Uterus (tissue), 4 donors: ENCODE data around the gene DDT. TPM values are rescaled to one million over a fixed set of nuclear protein-coding genes. Genes with fewer than 3 reads are reported as not detected.
"Not testable (repeated sequence)": the region's sequence is repeated elsewhere in the genome, so short reads cannot be mapped to it uniquely, and the experiment has no call there.

Experiments
- DNase-seq, 2 donors: peaks; one replicate each; pipeline ENCODE4 v3.0.0-alpha.2; 2019 to 2020
- H3K27ac ChIP-seq, 2 donors: fragments of 200-600 bp; sonication (generic); 1 replicate in 1 of 2; 2 replicates in 1 of 2; pipeline ENCODE4 v1.5.1; 2016 to 2018
- H3K27me3 ChIP-seq, 2 donors: fragments of 200-600 bp; sonication (generic); one replicate each; pipeline ENCODE4 v1.5.1; 2018 to 2019; ENCODE audit warnings: control low read depth in 1 of 2
- H3K36me3 ChIP-seq, 2 donors: fragments of 200-600 bp; sonication (generic); one replicate each; pipeline ENCODE4 v1.5.1; 2019; ENCODE audit warnings: control low read depth in 1 of 2
- H3K4me1 ChIP-seq, 2 donors: fragments of 200-600 bp; sonication (generic); one replicate each; pipeline ENCODE4 v1.5.1; 2018 to 2019; ENCODE audit warnings: control low read depth in 1 of 2
- H3K4me3 ChIP-seq, 2 donors: fragments of 200-600 bp; sonication (generic); 1 replicate in 1 of 2; 2 replicates in 1 of 2; pipeline ENCODE4 v1.5.1; 2018 to 2019; ENCODE audit warnings: mild to moderate bottlenecking in 1 of 2
- H3K9me3 ChIP-seq, 2 donors: fragments of 200-600 bp; sonication (generic); one replicate each; pipeline ENCODE4 v1.5.1; 2019; ENCODE audit warnings: control low read depth in 1 of 2
- POLR2A ChIP-seq, 2 donors: fragments of 450-650 bp; IDR thresholded peaks; one replicate each; pipeline ENCODE4 v1.6.1; 2016; ENCODE audit warnings: antibody characterized with exemption in 2 of 2, mild to moderate bottlenecking in 1 of 2, moderate library complexity in 1 of 2
- intact Hi-C: fragments of 100-400 bp; cut with DNase I; formaldehyde crosslinking; loops from one replicate; pipeline ENCODE4 v1.15.1; 2023; ENCODE audit warnings: low total_unique reads
- total RNA-seq, 4 donors: library from RNA; depleted of rRNA in 3 of 4; stranded (reverse); fragments of >200 nt in 3 of 4; gene quantifications; one replicate each; pipeline versions ENCODE4 v1.1.0 to v1.2.4, GENCODE V29; 2014 to 2023
- TF ChIP-seq, protein P1 (sequence below), 4 experiments: fragments of 200-600 bp in 2 of 4; fragments of 450-650 bp in 2 of 4; sonication (generic) in 2 of 4; IDR thresholded peaks; one replicate each; pipeline ENCODE4 v1.5.1; 2016 to 2019; ENCODE audit warnings: antibody characterized with exemption in 4 of 4, mild to moderate bottlenecking in 2 of 4, moderate library complexity in 1 of 4
- donor health status: DM: yes; HTN: yes; CAD: no.

Gene DDT
- total RNA-seq, 4 donors from 2014 or later: 26.5 to 58.7 (median 48.0) TPM

DNA sequence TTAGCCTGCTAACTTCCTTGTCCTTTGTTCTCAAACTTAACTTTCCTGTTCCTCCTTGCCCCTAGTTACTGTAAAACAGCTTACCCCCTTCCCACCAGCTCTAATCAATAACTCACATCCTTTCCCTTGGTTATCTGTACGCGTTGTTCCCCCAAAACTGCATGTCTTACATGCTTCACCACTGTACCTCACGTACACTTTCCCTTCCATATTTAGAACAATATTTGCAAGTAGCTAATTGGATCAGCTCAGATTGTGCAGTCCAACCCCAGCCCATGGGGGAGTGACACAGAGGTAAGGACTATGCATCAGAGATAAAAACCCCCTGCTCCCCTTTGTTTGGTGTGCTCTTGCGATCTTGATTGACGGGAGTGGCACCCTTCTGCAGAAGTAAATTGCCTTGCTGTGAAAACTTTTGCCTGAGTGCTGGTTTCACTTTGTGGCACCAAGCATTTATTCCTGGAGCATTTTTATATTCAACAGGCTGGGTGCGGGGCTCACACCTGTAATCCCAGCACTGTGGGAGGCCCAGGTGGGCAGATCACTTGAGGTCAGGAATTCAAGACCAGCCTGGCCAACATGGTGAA is 49.1 kb downstream of the DDT start:
- DNase-seq: no peak
- no peak for TF ChIP-seq POLR2A (IDR thresholded peaks at IDR 0.05)
- TF ChIP-seq, protein P1, sequence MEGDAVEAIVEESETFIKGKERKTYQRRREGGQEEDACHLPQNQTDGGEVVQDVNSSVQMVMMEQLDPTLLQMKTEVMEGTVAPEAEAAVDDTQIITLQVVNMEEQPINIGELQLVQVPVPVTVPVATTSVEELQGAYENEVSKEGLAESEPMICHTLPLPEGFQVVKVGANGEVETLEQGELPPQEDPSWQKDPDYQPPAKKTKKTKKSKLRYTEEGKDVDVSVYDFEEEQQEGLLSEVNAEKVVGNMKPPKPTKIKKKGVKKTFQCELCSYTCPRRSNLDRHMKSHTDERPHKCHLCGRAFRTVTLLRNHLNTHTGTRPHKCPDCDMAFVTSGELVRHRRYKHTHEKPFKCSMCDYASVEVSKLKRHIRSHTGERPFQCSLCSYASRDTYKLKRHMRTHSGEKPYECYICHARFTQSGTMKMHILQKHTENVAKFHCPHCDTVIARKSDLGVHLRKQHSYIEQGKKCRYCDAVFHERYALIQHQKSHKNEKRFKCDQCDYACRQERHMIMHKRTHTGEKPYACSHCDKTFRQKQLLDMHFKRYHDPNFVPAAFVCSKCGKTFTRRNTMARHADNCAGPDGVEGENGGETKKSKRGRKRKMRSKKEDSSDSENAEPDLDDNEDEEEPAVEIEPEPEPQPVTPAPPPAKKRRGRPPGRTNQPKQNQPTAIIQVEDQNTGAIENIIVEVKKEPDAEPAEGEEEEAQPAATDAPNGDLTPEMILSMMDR (IDR thresholded peaks at IDR 0.05): no peak
- H3K27me3 ChIP-seq: no peaks in the 10 kb centered on the region
- H3K4me3 ChIP-seq: no peak overlapping the region
- intact Hi-C loops: loop anchor here (5.0 kb wide), 1 partner anchor 47 kb away; the partner anchor contains the start of gene DDT
- no peak overlapping the region for H3K27ac ChIP-seq
- no peaks in the 10 kb centered on the region for H3K9me3 ChIP-seq
- no peaks in the 10 kb centered on the region for H3K36me3 ChIP-seq
- no peaks in the 10 kb centered on the region for H3K4me1 ChIP-seq

DNA sequence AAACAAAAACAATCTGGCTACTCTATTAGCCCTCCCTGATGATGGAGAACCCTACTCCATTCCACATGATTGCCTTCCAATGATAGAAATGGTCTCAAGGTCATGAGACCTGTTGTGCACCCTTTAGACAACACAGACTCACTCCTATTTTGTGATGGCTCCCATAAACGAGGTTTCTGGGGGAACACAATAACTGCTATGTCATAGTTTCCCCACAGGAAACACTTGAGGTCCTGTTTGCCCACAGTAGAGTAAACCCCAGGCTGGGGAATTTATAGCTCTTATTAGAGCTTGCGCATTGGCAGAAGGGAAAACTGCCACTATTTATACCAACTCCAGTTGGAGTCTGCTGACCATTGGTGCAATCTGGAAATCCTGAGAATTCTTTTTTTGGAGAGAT is 51.3 kb downstream of the DDT start:
- intact Hi-C loops: no loop called here
- Histone ChIP-seq H3K27ac (no peak overlapping the region), H3K27me3 (no peaks in the 10 kb centered on the region), H3K4me1 (no peaks in the 10 kb centered on the region), H3K9me3 (no peaks in the 10 kb centered on the region), H3K4me3 (no peak overlapping the region), H3K36me3 (no peaks in the 10 kb centered on the region)
- DNase-seq: no peak
- TF ChIP-seq POLR2A (IDR thresholded peaks at IDR 0.05): no peak
- TF ChIP-seq, protein P1 (IDR thresholded peaks at IDR 0.05): no peak

DNA sequence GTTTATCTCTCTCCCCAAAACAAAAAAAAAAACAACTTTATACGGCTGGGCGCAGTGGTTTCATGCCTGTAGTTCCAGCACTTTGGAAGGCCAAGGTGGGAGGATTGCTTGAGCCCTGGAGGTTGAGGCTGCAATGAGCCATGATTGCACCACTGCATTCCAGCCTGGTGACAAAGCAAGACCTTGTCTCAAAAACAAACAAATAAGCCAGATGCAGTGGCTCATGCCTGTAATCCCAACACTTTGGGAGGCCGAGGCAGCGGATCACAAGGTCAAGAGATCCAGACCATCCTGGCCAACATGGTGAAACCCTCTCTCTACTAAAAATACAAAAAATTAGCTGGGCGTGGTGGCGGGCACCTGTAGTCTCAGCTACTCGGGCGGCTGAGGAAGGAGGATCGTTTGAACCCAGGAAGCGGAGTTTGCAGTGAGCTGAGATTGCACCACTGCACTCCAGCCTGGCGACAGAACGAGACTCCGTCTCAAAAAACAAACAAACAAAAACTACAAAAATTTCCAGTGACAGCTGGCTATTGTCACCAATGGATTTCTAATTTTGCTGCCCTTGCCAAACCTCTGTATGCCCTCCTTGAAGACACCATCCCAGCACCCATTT is 52.5 kb downstream of the DDT start:
- DNase-seq, H3K27me3 ChIP-seq, H3K27ac ChIP-seq, intact Hi-C loops, H3K4me1 ChIP-seq, H3K9me3 ChIP-seq, H3K36me3 ChIP-seq, H3K4me3 ChIP-seq: not testable (repeated sequence)

Other genes with a start within 250 kb of the DDT start
- 10 to 100 TPM in 1 of 4 donors, 1 to 10 TPM in 3; 3.6 to 13.8 (median 6.2) TPM for gene ZNF70, start 223.3 kb downstream of the DDT start, total RNA-seq
- gene VPREB3, start 220.0 kb downstream of the DDT start, total RNA-seq: not detected
- gene C22orf15, start 211.5 kb downstream of the DDT start, total RNA-seq: under 1 TPM in 2 of 4 donors, not detected in 2; 0.41 to 0.55 TPM
- 10 to 100 TPM in 1 of 4 donors, under 1 TPM in 1, not detected in 2; 0.88 to 21.0 TPM for gene CHCHD10, start 206.5 kb downstream of the DDT start, total RNA-seq
- 10 to 100 TPM in 1 of 4 donors, 1 to 10 TPM in 2, not detected in 1; 7.6 to 35.8 (median 8.7) TPM for gene MMP11, start 201.6 kb downstream of the DDT start, total RNA-seq
- gene SMARCB1, start 187.5 kb downstream of the DDT start, total RNA-seq: 10 to 100 TPM; 39.1 to 64.4 (median 51.6) TPM
- 1 to 10 TPM in 1 of 4 donors, under 1 TPM in 1, not detected in 2; 0.95 to 1.2 TPM for gene DERL3, start 135.4 kb downstream of the DDT start, total RNA-seq
- gene SLC2A11, start 116.6 kb downstream of the DDT start, total RNA-seq: 10 to 100 TPM in 3 of 4 donors, under 1 TPM in 1; under 0.01 to 63.3 (median 15.0) TPM
- 100 to 1,000 TPM in 2 of 4 donors, 10 to 100 TPM in 2; 77.1 to 189 (median 124) TPM for gene MIF, start 80.1 kb downstream of the DDT start, total RNA-seq
- gene GSTT2B, start 13.2 kb downstream of the DDT start, total RNA-seq: 1 to 10 TPM; 2.1 to 7.6 (median 4.9) TPM
- 1 to 10 TPM in 1 of 4 donors, under 1 TPM in 2, not detected in 1; 0.26 to 3.4 (median 0.48) TPM for gene DDTL, start 7.6 kb downstream of the DDT start, total RNA-seq
- not detected for gene GSTT2, start 5.7 kb upstream of the DDT start, total RNA-seq
- gene GSTT4, start 31.0 kb upstream of the DDT start, total RNA-seq: not detected
- 10 to 100 TPM; 10.2 to 86.5 (median 39.8) TPM for gene CABIN1, start 36.9 kb upstream of the DDT start, total RNA-seq
- 10 to 100 TPM in 1 of 4 donors, 1 to 10 TPM in 2, under 1 TPM in 1; 0.88 to 17.6 (median 2.8) TPM for gene SUSD2, start 207.0 kb upstream of the DDT start, total RNA-seq